Vagina (tissue), 2 donors: Measurements from ENCODE around the gene ACOXL.

Experiments
- POLR2A ChIP-seq, 2 donors: fragments of 450-650 bp; IDR thresholded peaks; one replicate each; pipeline ENCODE4 v1.6.1; 2017; ENCODE audit warnings: antibody characterized with exemption in 2 of 2, mild to moderate bottlenecking in 2 of 2, moderate library complexity in 2 of 2
- POLR2AphosphoS5 ChIP-seq, 2 donors: sonication (generic); formaldehyde crosslinking; IDR thresholded peaks; one replicate each; pipeline ENCODE4 v1.9.0; 2017; ENCODE audit warnings: antibody characterized with exemption in 2 of 2, mild to moderate bottlenecking in 2 of 2, low read depth in 1 of 2; ENCODE audit not compliant: insufficient read depth in 1 of 2
- TF ChIP-seq, protein P1 (sequence below), 3 experiments: fragments of 450-650 bp in 2 of 3; fragments of 200-600 bp in 1 of 3; sonication (generic) in 1 of 3; IDR thresholded peaks; one replicate each; pipeline ENCODE4 v1.5.1; 2017 to 2019; ENCODE audit warnings: antibody characterized with exemption in 3 of 3, mild to moderate bottlenecking in 2 of 3, moderate library complexity in 2 of 3

DNA sequence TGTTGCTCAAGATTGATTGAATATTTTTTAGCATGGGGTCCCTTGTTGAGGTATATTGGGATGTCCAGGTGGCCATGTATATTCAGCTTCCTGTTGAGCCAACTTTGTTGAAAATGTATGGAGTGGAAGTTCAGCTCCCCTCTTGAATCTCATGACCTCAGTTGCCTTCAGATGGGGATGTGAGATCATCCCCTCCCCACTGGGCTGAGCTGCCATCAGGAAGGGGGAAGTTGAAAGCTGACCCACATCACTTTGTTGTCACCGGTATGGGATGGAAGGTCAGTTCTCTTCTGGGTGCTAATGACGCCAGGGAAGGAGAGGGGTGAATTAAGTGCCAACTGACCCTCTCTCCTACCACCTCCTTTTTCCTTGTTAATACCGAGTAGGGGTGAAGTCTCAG, 33.9 kb downstream of the ACOXL start:
- TF ChIP-seq, protein P1, sequence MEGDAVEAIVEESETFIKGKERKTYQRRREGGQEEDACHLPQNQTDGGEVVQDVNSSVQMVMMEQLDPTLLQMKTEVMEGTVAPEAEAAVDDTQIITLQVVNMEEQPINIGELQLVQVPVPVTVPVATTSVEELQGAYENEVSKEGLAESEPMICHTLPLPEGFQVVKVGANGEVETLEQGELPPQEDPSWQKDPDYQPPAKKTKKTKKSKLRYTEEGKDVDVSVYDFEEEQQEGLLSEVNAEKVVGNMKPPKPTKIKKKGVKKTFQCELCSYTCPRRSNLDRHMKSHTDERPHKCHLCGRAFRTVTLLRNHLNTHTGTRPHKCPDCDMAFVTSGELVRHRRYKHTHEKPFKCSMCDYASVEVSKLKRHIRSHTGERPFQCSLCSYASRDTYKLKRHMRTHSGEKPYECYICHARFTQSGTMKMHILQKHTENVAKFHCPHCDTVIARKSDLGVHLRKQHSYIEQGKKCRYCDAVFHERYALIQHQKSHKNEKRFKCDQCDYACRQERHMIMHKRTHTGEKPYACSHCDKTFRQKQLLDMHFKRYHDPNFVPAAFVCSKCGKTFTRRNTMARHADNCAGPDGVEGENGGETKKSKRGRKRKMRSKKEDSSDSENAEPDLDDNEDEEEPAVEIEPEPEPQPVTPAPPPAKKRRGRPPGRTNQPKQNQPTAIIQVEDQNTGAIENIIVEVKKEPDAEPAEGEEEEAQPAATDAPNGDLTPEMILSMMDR (IDR thresholded peaks at IDR 0.05) = no peak
- TF ChIP-seq POLR2A (IDR thresholded peaks at IDR 0.05) (no peak), POLR2AphosphoS5 (IDR thresholded peaks at IDR 0.05; ENCODE audit: insufficient read depth in 1 of 2, low read depth in 1 of 2) (no peak)
